Measurements from ENCODE around the gene CHTOP.

Gene CHTOP

GRCh38 chr1:153679337-153680119, 45.7 kb downstream of the CHTOP start:
- Histone ChIP-seq H3K4me3 (ENCODE audit: low read length) (no peak overlapping the region), H4K20me1 (ENCODE audit: insufficient read depth, low read length) (no peaks in the 10 kb centered on the region), H3K27me3 (ENCODE audit: low read depth, low read length) (peaks cover 18% of the 10 kb centered on the region), H3K79me2 (ENCODE audit: low read length) (no peaks in the 10 kb centered on the region), H3K9me3 (ENCODE audit: insufficient read depth, low read length) (no peaks in the 10 kb centered on the region), H2AFZ (ENCODE audit: low read depth, low read length) (no peak overlapping the region), H3K36me3 (replicated peaks; ENCODE audit: low read depth, low read length) (no peaks in the 10 kb centered on the region), H3K9ac (ENCODE audit: low read length) (no peak overlapping the region), H3K27ac (ENCODE audit: low read length) (no peak overlapping the region), H3K4me2 (ENCODE audit: low read length) (no peak overlapping the region), H3K4me1 (ENCODE audit: low read length) (no peaks in the 10 kb centered on the region)
- TF ChIP-seq, protein P1, sequence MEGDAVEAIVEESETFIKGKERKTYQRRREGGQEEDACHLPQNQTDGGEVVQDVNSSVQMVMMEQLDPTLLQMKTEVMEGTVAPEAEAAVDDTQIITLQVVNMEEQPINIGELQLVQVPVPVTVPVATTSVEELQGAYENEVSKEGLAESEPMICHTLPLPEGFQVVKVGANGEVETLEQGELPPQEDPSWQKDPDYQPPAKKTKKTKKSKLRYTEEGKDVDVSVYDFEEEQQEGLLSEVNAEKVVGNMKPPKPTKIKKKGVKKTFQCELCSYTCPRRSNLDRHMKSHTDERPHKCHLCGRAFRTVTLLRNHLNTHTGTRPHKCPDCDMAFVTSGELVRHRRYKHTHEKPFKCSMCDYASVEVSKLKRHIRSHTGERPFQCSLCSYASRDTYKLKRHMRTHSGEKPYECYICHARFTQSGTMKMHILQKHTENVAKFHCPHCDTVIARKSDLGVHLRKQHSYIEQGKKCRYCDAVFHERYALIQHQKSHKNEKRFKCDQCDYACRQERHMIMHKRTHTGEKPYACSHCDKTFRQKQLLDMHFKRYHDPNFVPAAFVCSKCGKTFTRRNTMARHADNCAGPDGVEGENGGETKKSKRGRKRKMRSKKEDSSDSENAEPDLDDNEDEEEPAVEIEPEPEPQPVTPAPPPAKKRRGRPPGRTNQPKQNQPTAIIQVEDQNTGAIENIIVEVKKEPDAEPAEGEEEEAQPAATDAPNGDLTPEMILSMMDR (IDR thresholded peaks at IDR 0.05; ENCODE audit: low read depth, low read length), result no peak
- TF ChIP-seq EZH2phosphoT487 (IDR thresholded peaks at IDR 0.05; ENCODE audit: low read depth), result no peak

GRCh38 chr1:153680120-153680403, 46.2 kb downstream of the CHTOP start:
- H3K27ac ChIP-seq (ENCODE audit: low read length), result no peak overlapping the region
- H3K27me3 ChIP-seq (ENCODE audit: low read depth, low read length), result peaks cover 18% of the 10 kb centered on the region

GRCh38 chr1:153682730-153683129, 48.9 kb downstream of the CHTOP start:
- H3K36me3 ChIP-seq (replicated peaks; ENCODE audit: low read depth, low read length), result no peaks in the 10 kb centered on the region
- H3K4me2 ChIP-seq (ENCODE audit: low read length), result no peak overlapping the region
- TF ChIP-seq, protein P1 (IDR thresholded peaks at IDR 0.05; ENCODE audit: low read depth, low read length), result no peak
- TF ChIP-seq EZH2phosphoT487 (IDR thresholded peaks at IDR 0.05; ENCODE audit: low read depth), result no peak
- H3K27ac ChIP-seq (ENCODE audit: low read length), result no peak overlapping the region
- H3K9ac ChIP-seq (ENCODE audit: low read length), result no peak overlapping the region
- no peaks in the 10 kb centered on the region for H4K20me1 ChIP-seq (ENCODE audit: insufficient read depth, low read length)
- H3K27me3 ChIP-seq (ENCODE audit: low read depth, low read length), result peaks cover 31% of the 10 kb centered on the region
- no peak overlapping the region for H3K4me3 ChIP-seq (ENCODE audit: low read length)
- H2AFZ ChIP-seq (ENCODE audit: low read depth, low read length), result no peak overlapping the region
- no peaks in the 10 kb centered on the region for H3K4me1 ChIP-seq (ENCODE audit: low read length)
- H3K79me2 ChIP-seq (ENCODE audit: low read length), result no peaks in the 10 kb centered on the region
- no peaks in the 10 kb centered on the region for H3K9me3 ChIP-seq (ENCODE audit: insufficient read depth, low read length)

More at GRCh38 chr1:153680120-153680403, 46.2 kb downstream of the CHTOP start:
- no peak overlapping the region for H3K9ac ChIP-seq (ENCODE audit: low read length)
- H3K4me1 ChIP-seq (ENCODE audit: low read length), result no peaks in the 10 kb centered on the region
- no peak overlapping the region for H3K4me3 ChIP-seq (ENCODE audit: low read length)
- no peaks in the 10 kb centered on the region for H3K9me3 ChIP-seq (ENCODE audit: insufficient read depth, low read length)
- H2AFZ ChIP-seq (ENCODE audit: low read depth, low read length), result no peak overlapping the region
- H4K20me1 ChIP-seq (ENCODE audit: insufficient read depth, low read length), result no peaks in the 10 kb centered on the region
- H3K4me2 ChIP-seq (ENCODE audit: low read length), result no peak overlapping the region
- no peaks in the 10 kb centered on the region for H3K79me2 ChIP-seq (ENCODE audit: low read length)
- no peaks in the 10 kb centered on the region for H3K36me3 ChIP-seq (replicated peaks; ENCODE audit: low read depth, low read length)
- TF ChIP-seq, protein P1 (IDR thresholded peaks at IDR 0.05; ENCODE audit: low read depth, low read length), result no peak
- TF ChIP-seq EZH2phosphoT487 (IDR thresholded peaks at IDR 0.05; ENCODE audit: low read depth), result no peak

DNA sequence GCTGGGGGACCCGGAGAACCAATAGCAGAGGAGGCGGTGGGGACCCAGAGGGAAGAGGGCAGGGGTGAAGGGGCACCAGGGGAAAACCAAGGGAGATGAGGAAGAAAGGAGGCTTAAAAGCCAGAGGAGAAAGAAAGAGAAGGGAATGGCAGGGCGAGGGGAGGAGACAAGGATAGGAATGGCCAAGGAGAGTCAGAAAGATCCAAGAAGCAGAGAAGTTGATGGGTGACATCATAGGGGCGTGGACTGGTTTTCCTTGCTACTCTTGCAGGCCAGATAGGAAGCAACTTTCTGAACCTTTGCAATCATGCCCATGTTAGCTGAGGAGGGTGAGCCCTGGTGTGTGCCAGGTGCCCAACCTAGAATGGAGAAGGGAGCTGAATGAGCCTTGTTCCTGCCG, 50.0 kb downstream of the CHTOP start:
- no peak overlapping the region for H3K9ac ChIP-seq (ENCODE audit: low read length)
- TF ChIP-seq, protein P1 (IDR thresholded peaks at IDR 0.05; ENCODE audit: low read depth, low read length), result no peak
- no peak for TF ChIP-seq EZH2phosphoT487 (IDR thresholded peaks at IDR 0.05; ENCODE audit: low read depth)
- H4K20me1 ChIP-seq (ENCODE audit: insufficient read depth, low read length), result no peaks in the 10 kb centered on the region
- H3K4me1 ChIP-seq (ENCODE audit: low read length), result no peaks in the 10 kb centered on the region
- peaks cover 27% of the 10 kb centered on the region for H3K27me3 ChIP-seq (ENCODE audit: low read depth, low read length)
- H3K27ac ChIP-seq (ENCODE audit: low read length), result no peak overlapping the region
- no peak overlapping the region for H3K4me2 ChIP-seq (ENCODE audit: low read length)
- no peaks in the 10 kb centered on the region for H3K79me2 ChIP-seq (ENCODE audit: low read length)
- H3K4me3 ChIP-seq (ENCODE audit: low read length), result no peak overlapping the region
- H3K9me3 ChIP-seq (ENCODE audit: insufficient read depth, low read length), result no peaks in the 10 kb centered on the region
- no peak overlapping the region for H2AFZ ChIP-seq (ENCODE audit: low read depth, low read length)
- no peaks in the 10 kb centered on the region for H3K36me3 ChIP-seq (replicated peaks; ENCODE audit: low read depth, low read length)
